GM21717 (cell line): ENCODE measurements around the gene MAP7D2.

Experiments used
- ATAC-seq: cut with Tn5 transposase; IDR thresholded peaks from one replicate; pipeline ENCODE4 v1.9.1; 2021; ENCODE audit warnings: mild to moderate bottlenecking, moderate library complexity; ENCODE audit not compliant: unreplicated experiment

Gene MAP7D2

GRCh38 chrX:19975845-19976244 is 140.9 kb downstream of the MAP7D2 start:
- no peak for ATAC-seq

- ATAC-seq, result no peak
Measured at GRCh38 chrX:19972984-19973383, 143.7 kb downstream of the MAP7D2 start.

- ATAC-seq, result no peak
Measured at GRCh38 chrX:19968276-19968675, 148.4 kb downstream of the MAP7D2 start.

GRCh38 chrX:19966056-19966455 is 150.7 kb downstream of the MAP7D2 start:
- no peak for ATAC-seq

- ATAC-seq, result peak; percentile 82
Measured at GRCh38 chrX:19964017-19964710, 152.5 kb downstream of the MAP7D2 start.

GRCh38 chrX:19960913-19961312 is 155.8 kb downstream of the MAP7D2 start:
- no peak for ATAC-seq

- no peak for ATAC-seq
Measured at GRCh38 chrX:19958552-19959486, 157.9 kb downstream of the MAP7D2 start.

GRCh38 chrX:19956923-19957322 is 159.8 kb downstream of the MAP7D2 start:
- ATAC-seq, result no peak
